CD4-positive, alpha-beta T cell treated with Interferon alpha-2 for 1 hour (primary cell): ENCODE measurements around the gene RNF10.

Source experiments
- DNase-seq, 2 donors: peaks; one replicate each; pipeline ENCODE4 v3.0.0-alpha.2; 2020 to 2022

The RNF10 gene

GRCh38 chr12:120618954-120619615, 84.9 kb downstream of the RNF10 start:
- DNase-seq, result no peak

GRCh38 chr12:120620624-120621023, 86.5 kb downstream of the RNF10 start:
- DNase-seq, result no peak

GRCh38 chr12:120625557-120626419, 91.6 kb downstream of the RNF10 start:
- DNase-seq, result peak; percentile 28 to 31
